Cardiac fibroblast (primary cell): Measurements from ENCODE around the gene NTN1.

Experiments used
- DNase-seq, 2 donors: peaks; one replicate each; pipeline versions ENCODE4 v3.0.0 to v3.0.0-alpha.2; 2010; ENCODE audit warnings: low read depth in 2 of 2
- H3K4me3 ChIP-seq, 2 donors: replicated peaks in 1 of 2; 1 replicate in 1 of 2; 2 replicates in 1 of 2; pipeline ENCODE4 v1.5.1; 2011; ENCODE audit warnings: low read depth in 2 of 2, low read length in 2 of 2, mild to moderate bottlenecking in 2 of 2, moderate library complexity in 1 of 2
- CTCF ChIP-seq: IDR thresholded peaks from one replicate; pipeline ENCODE4 v1.5.1; 2011; ENCODE audit warnings: low read depth, mild to moderate bottlenecking, low read length, inconsistent platforms

Gene NTN1

GRCh38 chr17:9266697-9267117, 245.4 kb downstream of the NTN1 start:
- DNase-seq: no peak
- TF ChIP-seq CTCF: no peak
- H3K4me3 ChIP-seq: no peak overlapping the region

GRCh38 chr17:9268546-9268945, 247.2 kb downstream of the NTN1 start:
- DNase-seq: no peak
- TF ChIP-seq CTCF: no peak
- H3K4me3 ChIP-seq: no peak overlapping the region

GRCh38 chr17:9269350-9270035, 248.2 kb downstream of the NTN1 start:
- no peak for TF ChIP-seq CTCF
- no peak overlapping the region for H3K4me3 ChIP-seq
- DNase-seq: no peak

GRCh38 chr17:9270921-9271320, 249.6 kb downstream of the NTN1 start:
- no peak overlapping the region for H3K4me3 ChIP-seq
- DNase-seq: no peak
- TF ChIP-seq CTCF: no peak

- no peak for DNase-seq
- H3K4me3 ChIP-seq: no peak overlapping the region
- TF ChIP-seq CTCF: no peak
Measured at GRCh38 chr17:9271989-9272388, 250.7 kb downstream of the NTN1 start.

GRCh38 chr17:9272501-9273200, 251.3 kb downstream of the NTN1 start:
- no peak for TF ChIP-seq CTCF
- no peak overlapping the region for H3K4me3 ChIP-seq
- DNase-seq: peak in 1 of 2 donors; percentile 14
